A549 (cell line): ENCODE measurements around the gene SHISA8. TPM values are rescaled to one million over a fixed set of nuclear protein-coding genes. Genes with fewer than 3 reads are reported as not detected.

Source experiments
- ATAC-seq, 2 experiments: fragments of 200-7000 bp in 1 of 2; fragments of >200 bp in 1 of 2; cut with Nextera tagmentation in 1 of 2; cut with Tn5 transposase in 1 of 2; 3 replicates each; pipeline versions ENCODE4 v1.8.0 to v1.9.1; 2018 to 2020; ENCODE audit warnings: mild to moderate bottlenecking in 1 of 2, moderate library complexity in 1 of 2
- CTCF ChIA-PET: fragments of 300-600 bp; sonication (Branson Sonifier 250); formaldehyde crosslinking; extraction: SDS; loops from one replicate; lab custom pipeline; 2021; ENCODE audit warnings: antibody characterized with exemption, inconsistent platforms; lab: Yijun Ruan, JAX
- POLR2A ChIA-PET: fragments of 350-600 bp; formaldehyde crosslinking; extraction: SDS; loops from one replicate; lab custom pipeline; 2021; ENCODE audit warnings: antibody characterized with exemption, inconsistent platforms; lab: Yijun Ruan, JAX
- DNase-seq, 2 experiments: peaks; one replicate each; pipeline versions ENCODE4 v3.0.0 to v3.0.0-alpha.2; 2011 to 2016; ENCODE audit warnings: low read depth in 1 of 2, low spot score in 1 of 2
- FAIRE-seq: peaks from 2 replicates; lab custom pipeline; 2011; peaks lifted over from hg19 to GRCh38; lab: Jason Lieb, UNC
- H3K27ac ChIP-seq, 2 experiments: fragments of >200 bp; sonication (Bioruptor Twin); formaldehyde crosslinking; 3 replicates each; pipeline ENCODE4 v1.5.1; 2016 to 2017
- H3K4me1 ChIP-seq: fragments of >200 bp; sonication (Bioruptor Twin); formaldehyde crosslinking; 3 replicates; pipeline ENCODE4 v1.6.1; 2016
- H3K4me2 ChIP-seq: fragments of >200 bp; sonication (Bioruptor Twin); formaldehyde crosslinking; 3 replicates; pipeline ENCODE4 v1.6.1; 2016
- H3K4me3 ChIP-seq: fragments of >200 bp; sonication (Bioruptor Twin); formaldehyde crosslinking; 3 replicates; pipeline ENCODE4 v1.5.1; 2016
- H3K9me3 ChIP-seq: fragments of >200 bp; sonication (Bioruptor Twin); formaldehyde crosslinking; 3 replicates; pipeline ENCODE4 v1.6.1; 2016
- BHLHE40 ChIP-seq: IDR thresholded peaks from 2 replicates; pipeline ENCODE4 v1.6.1; 2012; ENCODE audit warnings: low read depth, low read length, inconsistent platforms
- CBX8 ChIP-seq: fragments of 200-600 bp; sonication (generic); IDR thresholded peaks from 2 replicates; pipeline ENCODE4 v1.6.1; 2016
- CHD4 ChIP-seq: fragments of 200-600 bp; sonication (generic); IDR thresholded peaks from 2 replicates; pipeline ENCODE4 v1.6.1; 2016; ENCODE audit warnings: antibody characterized with exemption, mild to moderate bottlenecking, borderline replicate concordance
- EHF ChIP-seq: fragments of 250-450 bp; sonication (Bioruptor Pico); IDR thresholded peaks from 2 replicates; pipeline ENCODE4 v1.5.0; 2020; ENCODE audit warnings: mild to moderate bottlenecking
- EHMT2 ChIP-seq: fragments of 200-600 bp; sonication (generic); IDR thresholded peaks from 2 replicates; pipeline ENCODE4 v1.6.1; 2016; ENCODE audit warnings: antibody characterized with exemption, low read depth, mild to moderate bottlenecking, moderate library complexity
- FOSL2 ChIP-seq, 2 experiments: fragments of 450-650 bp in 1 of 2; fragments of >200 bp in 1 of 2; sonication (Bioruptor Twin) in 1 of 2; formaldehyde crosslinking; IDR thresholded peaks; 2 replicates each; pipeline versions ENCODE4 v1.5.0 to v1.6.1; 2016 to 2020; ENCODE audit warnings: mild to moderate bottlenecking in 1 of 2, moderate library complexity in 1 of 2
- GATA3 ChIP-seq: IDR thresholded peaks from 2 replicates; pipeline ENCODE4 v1.6.1; 2012; ENCODE audit warnings: borderline replicate concordance
- HDAC2 ChIP-seq: fragments of 200-600 bp; sonication (generic); IDR thresholded peaks from 2 replicates; pipeline ENCODE4 v1.6.1; 2016
- HOXA7 ChIP-seq: fragments of 250-450 bp; sonication (Bioruptor Pico); IDR thresholded peaks from 2 replicates; pipeline ENCODE4 v1.5.0; 2020; ENCODE audit warnings: mild to moderate bottlenecking, moderate library complexity
- HOXB13 ChIP-seq: fragments of 250-450 bp; sonication (Bioruptor Pico); IDR thresholded peaks from 2 replicates; pipeline ENCODE4 v1.5.0; 2020; ENCODE audit warnings: low read depth, mild to moderate bottlenecking, moderate library complexity
- JUNB ChIP-seq: fragments of >200 bp; sonication (Bioruptor Twin); formaldehyde crosslinking; IDR thresholded peaks from 2 replicates; pipeline ENCODE4 v1.6.1; 2016
- KDM5A ChIP-seq: fragments of 200-600 bp; sonication (generic); IDR thresholded peaks from 2 replicates; pipeline ENCODE4 v1.6.1; 2016; ENCODE audit warnings: antibody characterized with exemption, mild to moderate bottlenecking
- NFE2L2 ChIP-seq: fragments of 150-350 bp; conservative IDR thresholded peaks from 2 replicates; pipeline ENCODE4 v1.6.1; 2014; ENCODE audit warnings: low read length
- NPAS2 ChIP-seq: fragments of 250-450 bp; sonication (Bioruptor Pico); IDR thresholded peaks from 2 replicates; pipeline ENCODE4 v1.8.0; 2022; ENCODE audit warnings: mild to moderate bottlenecking, moderate library complexity, borderline replicate concordance
- PHF8 ChIP-seq: fragments of 200-600 bp; sonication (generic); IDR thresholded peaks from 2 replicates; pipeline ENCODE4 v1.6.1; 2016; ENCODE audit warnings: low read depth, mild to moderate bottlenecking, antibody characterized with exemption, moderate library complexity, borderline replicate concordance
- POLR2A ChIP-seq: IDR thresholded peaks from 2 replicates; pipeline ENCODE4 v1.6.1; 2012; ENCODE audit warnings: mild to moderate bottlenecking, low read length
- POLR2AphosphoS2 ChIP-seq: conservative IDR thresholded peaks from 2 replicates; pipeline ENCODE4 v1.6.1; 2012; ENCODE audit warnings: low read length, improper control_type of control experiment, inconsistent platforms
- RARB ChIP-seq: fragments of 250-450 bp; sonication (Bioruptor Pico); IDR thresholded peaks from 2 replicates; pipeline ENCODE4 v1.8.0; 2021; ENCODE audit warnings: mild to moderate bottlenecking, moderate library complexity
- RCOR1 ChIP-seq: fragments of 150-350 bp; IDR thresholded peaks from 2 replicates; pipeline ENCODE4 v1.6.1; 2014; ENCODE audit warnings: antibody characterized with exemption, low read length, low read depth
- RFX5 ChIP-seq: fragments of 450-650 bp; IDR thresholded peaks from 2 replicates; pipeline ENCODE4 v1.7.1; 2014; ENCODE audit warnings: antibody characterized with exemption, mild to moderate bottlenecking, moderate library complexity
- SREBF2 ChIP-seq: fragments of 450-650 bp; IDR thresholded peaks from 2 replicates; pipeline ENCODE4 v1.6.1; 2014; ENCODE audit warnings: mild to moderate bottlenecking, moderate library complexity
- TFCP2L1 ChIP-seq: fragments of 250-450 bp; sonication (Bioruptor Pico); IDR thresholded peaks from 2 replicates; pipeline ENCODE4 v1.5.0; 2021; ENCODE audit warnings: mild to moderate bottlenecking
- ZFP36 ChIP-seq: fragments of 450-650 bp; IDR thresholded peaks from 2 replicates; pipeline ENCODE4 v1.6.1; 2014; ENCODE audit warnings: borderline replicate concordance; ENCODE audit not compliant: partially characterized antibody
- ZNF302 ChIP-seq: fragments of 250-450 bp; sonication (Bioruptor Pico); IDR thresholded peaks from 2 replicates; pipeline ENCODE4 v1.9.0; 2021; ENCODE audit warnings: inconsistent platforms, mild to moderate bottlenecking, moderate library complexity
- WGBS: methylation state at CpG from one replicate; pipeline ENCODE4 v1.1.6; 2017; ENCODE audit errors: missing lambda C conversion rate; 5-methylcytosine and 5-hydroxymethylcytosine counted together
- polyA plus RNA-seq, 4 experiments: library from polyadenylated mRNA; depleted of rRNA in 3 of 4; stranded (reverse); fragments of >200 nt; fragmentation: RNase III in 1 of 4; extraction: RNeasy Plus Mini Kit Qiagen cat#74134 plus additional on column Dnase treatment in 1 of 4; gene quantifications; 2 replicates in 3 of 4; 3 replicates in 1 of 4; pipeline ENCODE4 v1.2.3, GENCODE V29; 2011 to 2017
- TF ChIP-seq, protein P1 (sequence below): fragments of >200 bp; sonication (Bioruptor Twin); formaldehyde crosslinking; IDR thresholded peaks from 3 replicates; pipeline ENCODE4 v1.5.1; 2016
- TF ChIP-seq, protein P2 (sequence below): fragments of 250-450 bp; sonication (Bioruptor Pico); IDR thresholded peaks from 2 replicates; pipeline ENCODE4 v1.5.0; 2021; ENCODE audit warnings: mild to moderate bottlenecking, moderate library complexity, borderline replicate concordance
- TF ChIP-seq, protein P3 (sequence below): fragments of 150-350 bp; IDR thresholded peaks from 2 replicates; pipeline ENCODE4 v1.6.1; 2014; ENCODE audit warnings: low read depth, mild to moderate bottlenecking, low read length

Gene SHISA8
- polyA plus RNA-seq, 2 of the 4 experiments (the other 2 are of a cell fraction): 0.15 TPM; not detected in 1

DNA sequence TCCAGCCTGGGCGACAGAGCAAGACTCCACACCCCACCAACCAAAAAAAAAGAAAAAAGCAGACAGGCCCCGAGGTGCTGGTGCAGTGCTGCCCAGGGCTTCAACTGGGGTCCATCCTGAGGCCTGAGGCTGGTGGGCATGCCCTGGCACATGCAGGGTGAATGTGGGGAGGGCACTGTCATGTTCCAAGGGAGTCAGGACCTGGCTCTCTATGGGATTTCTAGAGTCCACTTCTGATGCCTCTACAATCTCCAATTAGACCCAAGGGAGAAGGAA lies 22.0 kb upstream of the SHISA8 start:
- CTCF ChIA-PET: interaction anchor here (2.4 to 6.2 kb wide), 2 partner anchors 10 to 238 kb away, joined by 10 to 81 read pairs; partner anchors contain the start of genes MEI1 and TNFRSF13C

DNA sequence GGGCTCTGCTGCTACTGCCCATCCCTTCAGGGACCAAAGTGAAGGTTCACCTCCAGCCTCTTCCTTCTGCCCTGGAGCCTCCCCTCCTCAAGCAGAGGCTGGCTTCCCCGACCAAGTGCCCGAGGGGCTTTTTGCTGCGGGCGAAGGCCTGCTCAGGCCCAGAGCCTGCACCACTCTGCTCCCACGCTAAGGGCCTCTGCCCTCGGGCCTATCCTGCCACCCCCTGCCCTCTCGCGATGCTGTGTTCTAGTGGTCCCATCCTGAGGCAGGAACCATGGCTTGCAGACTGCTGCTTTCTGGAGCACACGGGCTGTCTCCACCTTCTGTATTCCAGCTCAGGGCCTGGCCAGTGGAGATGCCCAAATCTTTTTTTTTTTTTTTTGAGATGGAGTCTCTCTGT lies 20.6 kb upstream of the SHISA8 start:
- no peak overlapping the region for H3K4me3 ChIP-seq
- H3K4me2 ChIP-seq: no peak overlapping the region
- POLR2A ChIA-PET: interaction anchor here (1.3 kb wide), 1 partner anchor 10 kb away, joined by 3 read pairs; no protein-coding TSS in a partner anchor
- H3K27ac ChIP-seq: no peak overlapping the region
- peaks cover 4% of the 10 kb centered on the region; the same call in 1 of the 3 replicates for H3K4me1 ChIP-seq
- FAIRE-seq (no peak), ATAC-seq (no peak), DNase-seq (no peak)
- CTCF ChIA-PET: interaction anchor here (2.4 kb wide), 1 partner anchor 9 kb away, joined by 10 read pairs; the partner anchor contains the start of gene TNFRSF13C
- no peaks in the 10 kb centered on the region for H3K9me3 ChIP-seq
- 92% methylated on average over 6 of the region's 9 CpGs for WGBS
- no peak for TF ChIP-seq TFCP2L1
- TF ChIP-seq, protein P1, sequence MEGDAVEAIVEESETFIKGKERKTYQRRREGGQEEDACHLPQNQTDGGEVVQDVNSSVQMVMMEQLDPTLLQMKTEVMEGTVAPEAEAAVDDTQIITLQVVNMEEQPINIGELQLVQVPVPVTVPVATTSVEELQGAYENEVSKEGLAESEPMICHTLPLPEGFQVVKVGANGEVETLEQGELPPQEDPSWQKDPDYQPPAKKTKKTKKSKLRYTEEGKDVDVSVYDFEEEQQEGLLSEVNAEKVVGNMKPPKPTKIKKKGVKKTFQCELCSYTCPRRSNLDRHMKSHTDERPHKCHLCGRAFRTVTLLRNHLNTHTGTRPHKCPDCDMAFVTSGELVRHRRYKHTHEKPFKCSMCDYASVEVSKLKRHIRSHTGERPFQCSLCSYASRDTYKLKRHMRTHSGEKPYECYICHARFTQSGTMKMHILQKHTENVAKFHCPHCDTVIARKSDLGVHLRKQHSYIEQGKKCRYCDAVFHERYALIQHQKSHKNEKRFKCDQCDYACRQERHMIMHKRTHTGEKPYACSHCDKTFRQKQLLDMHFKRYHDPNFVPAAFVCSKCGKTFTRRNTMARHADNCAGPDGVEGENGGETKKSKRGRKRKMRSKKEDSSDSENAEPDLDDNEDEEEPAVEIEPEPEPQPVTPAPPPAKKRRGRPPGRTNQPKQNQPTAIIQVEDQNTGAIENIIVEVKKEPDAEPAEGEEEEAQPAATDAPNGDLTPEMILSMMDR: no peak
- no peak for TF ChIP-seq HOXA7 (CRISPR knock-in tag)
- TF ChIP-seq NFE2L2: no peak
- TF ChIP-seq, protein P2, sequence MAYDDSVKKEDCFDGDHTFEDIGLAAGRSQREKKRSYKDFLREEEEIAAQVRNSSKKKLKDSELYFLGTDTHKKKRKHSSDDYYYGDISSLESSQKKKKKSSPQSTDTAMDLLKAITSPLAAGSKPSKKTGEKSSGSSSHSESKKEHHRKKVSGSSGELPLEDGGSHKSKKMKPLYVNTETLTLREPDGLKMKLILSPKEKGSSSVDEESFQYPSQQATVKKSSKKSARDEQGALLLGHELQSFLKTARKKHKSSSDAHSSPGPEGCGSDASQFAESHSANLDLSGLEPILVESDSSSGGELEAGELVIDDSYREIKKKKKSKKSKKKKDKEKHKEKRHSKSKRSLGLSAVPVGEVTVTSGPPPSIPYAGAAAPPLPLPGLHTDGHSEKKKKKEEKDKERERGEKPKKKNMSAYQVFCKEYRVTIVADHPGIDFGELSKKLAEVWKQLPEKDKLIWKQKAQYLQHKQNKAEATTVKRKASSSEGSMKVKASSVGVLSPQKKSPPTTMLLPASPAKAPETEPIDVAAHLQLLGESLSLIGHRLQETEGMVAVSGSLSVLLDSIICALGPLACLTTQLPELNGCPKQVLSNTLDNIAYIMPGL (CRISPR knock-in tag): no peak
- no peak for TF ChIP-seq CHD4
- TF ChIP-seq RARB (CRISPR knock-in tag): no peak
- no peak for TF ChIP-seq ZNF302
- TF ChIP-seq, protein P3, sequence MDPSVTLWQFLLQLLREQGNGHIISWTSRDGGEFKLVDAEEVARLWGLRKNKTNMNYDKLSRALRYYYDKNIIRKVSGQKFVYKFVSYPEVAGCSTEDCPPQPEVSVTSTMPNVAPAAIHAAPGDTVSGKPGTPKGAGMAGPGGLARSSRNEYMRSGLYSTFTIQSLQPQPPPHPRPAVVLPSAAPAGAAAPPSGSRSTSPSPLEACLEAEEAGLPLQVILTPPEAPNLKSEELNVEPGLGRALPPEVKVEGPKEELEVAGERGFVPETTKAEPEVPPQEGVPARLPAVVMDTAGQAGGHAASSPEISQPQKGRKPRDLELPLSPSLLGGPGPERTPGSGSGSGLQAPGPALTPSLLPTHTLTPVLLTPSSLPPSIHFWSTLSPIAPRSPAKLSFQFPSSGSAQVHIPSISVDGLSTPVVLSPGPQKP: no peak
- no peak for TF ChIP-seq PHF8
- no peak for TF ChIP-seq KDM5A
- no peak for TF ChIP-seq POLR2AphosphoS2
- no peak for TF ChIP-seq EHMT2
- TF ChIP-seq FOSL2 (IDR thresholded peaks at IDR 0.05): no peak
- no peak for TF ChIP-seq FOSL2 (CRISPR knock-in tag; IDR thresholded peaks at IDR 0.05)
- TF ChIP-seq BHLHE40: no peak
- no peak for TF ChIP-seq GATA3
- TF ChIP-seq JUNB: no peak
- no peak for TF ChIP-seq NPAS2 (CRISPR knock-in tag)
- no peak for TF ChIP-seq RCOR1

More for the DNA sequence above, 22.0 kb upstream of the SHISA8 start:
- Histone ChIP-seq H3K9me3 (no peaks in the 10 kb centered on the region), H3K27ac (no peak overlapping the region), H3K4me2 (no peak overlapping the region), H3K4me3 (no peak overlapping the region), H3K4me1 (peaks cover 8% of the 10 kb centered on the region; the same call in 1 of the 3 replicates)
- FAIRE-seq: no peak
- TF ChIP-seq EHMT2: no peak
- TF ChIP-seq HDAC2: no peak
- TF ChIP-seq HOXA7 (CRISPR knock-in tag): no peak
- no peak for TF ChIP-seq EHF
- no peak for TF ChIP-seq GATA3
- TF ChIP-seq RFX5: no peak
- TF ChIP-seq ZFP36: no peak
- no peak for TF ChIP-seq CBX8
- no peak for TF ChIP-seq SREBF2
- TF ChIP-seq POLR2A: no peak
- no peak for TF ChIP-seq HOXB13 (CRISPR knock-in tag)
- 96% methylated on average over 2 of the region's 2 CpGs for WGBS
- no peak for ATAC-seq
- POLR2A ChIA-PET: no interaction called here
- no peak for DNase-seq
